ENCODE measurements around the gene ASPHD1. TPM values are rescaled to one million over a fixed set of nuclear protein-coding genes. Genes with fewer than 3 reads are reported as not detected.

ASPHD1 gene
- total RNA-seq, 1 experiment from 2014 or later = 2.0 TPM

GRCh38 chr16:29852654-29853053 lies 47.6 kb upstream of the ASPHD1 start:
- POLR2A ChIA-PET (ENCODE audit: unreplicated experiment) = no interaction called here
- ATAC-seq = no peak
- H2AFZ ChIP-seq (ENCODE audit: low read length) = no peak overlapping the region
- no peaks in the 10 kb centered on the region for H3K36me3 ChIP-seq (ENCODE audit: low read depth, low read length)
- H3K4me1 ChIP-seq (ENCODE audit: insufficient read depth, low read length) = no peaks in the 10 kb centered on the region
- intact Hi-C loops (cut with micrococcal nuclease) = no loop called here
- no peak for TF ChIP-seq EZH2 (IDR thresholded peaks at IDR 0.05; ENCODE audit: low read length, unreplicated experiment)
- TF ChIP-seq CTCF (conservative IDR thresholded peaks at IDR 0.05; ENCODE audit: low read depth, low read length) = no peak
- no peak for TF ChIP-seq EZH2phosphoT487 (IDR thresholded peaks at IDR 0.05; ENCODE audit: borderline replicate concordance, low read length)
- H3F3A ChIP-seq (ENCODE audit: low read length, unreplicated experiment) = no peaks in the 10 kb centered on the region
- no TSS peak for BruUV-seq (replicated peaks)
- H3K9me3 ChIP-seq (ENCODE audit: low read length) = no peaks in the 10 kb centered on the region
- H3K9me2 ChIP-seq (replicated peaks; ENCODE audit: low read length) = no peaks in the 10 kb centered on the region
- no peak overlapping the region for H3K4me3 ChIP-seq (ENCODE audit: low read length)
- H3K9ac ChIP-seq (ENCODE audit: low read length) = no peak overlapping the region
- no peak overlapping the region for H3K27ac ChIP-seq (ENCODE audit: low read length)
- H4K20me1 ChIP-seq (ENCODE audit: low read length) = no peaks in the 10 kb centered on the region
- CTCF ChIA-PET = no interaction called here
- no peak overlapping the region for H3K4me2 ChIP-seq (ENCODE audit: low read length)
- no peaks in the 10 kb centered on the region for H3K27me3 ChIP-seq (ENCODE audit: low read length)
- H3K79me2 ChIP-seq (ENCODE audit: low read length) = no peaks in the 10 kb centered on the region
- no peak for DNase-seq

- no peaks in the 10 kb centered on the region for H3K9me2 ChIP-seq (replicated peaks; ENCODE audit: low read length)
- H3K9ac ChIP-seq (ENCODE audit: low read length) = no peak overlapping the region
- no TSS peak for BruUV-seq (replicated peaks)
- no peak overlapping the region for H3K4me2 ChIP-seq (ENCODE audit: low read length)
- H4K20me1 ChIP-seq (ENCODE audit: low read length) = no peaks in the 10 kb centered on the region
- no peaks in the 10 kb centered on the region for H3K79me2 ChIP-seq (ENCODE audit: low read length)
- CTCF ChIA-PET = no interaction called here
- intact Hi-C loops (cut with micrococcal nuclease) = no loop called here
- no peaks in the 10 kb centered on the region for H3K4me1 ChIP-seq (ENCODE audit: insufficient read depth, low read length)
- no peaks in the 10 kb centered on the region for H3K36me3 ChIP-seq (ENCODE audit: low read depth, low read length)
- TF ChIP-seq EZH2 (IDR thresholded peaks at IDR 0.05; ENCODE audit: low read length, unreplicated experiment) = no peak
- TF ChIP-seq CTCF (conservative IDR thresholded peaks at IDR 0.05; ENCODE audit: low read depth, low read length) = no peak
- TF ChIP-seq EZH2phosphoT487 (IDR thresholded peaks at IDR 0.05; ENCODE audit: borderline replicate concordance, low read length) = no peak
- H3K27me3 ChIP-seq (ENCODE audit: low read length) = no peaks in the 10 kb centered on the region
- no peaks in the 10 kb centered on the region for H3F3A ChIP-seq (ENCODE audit: low read length, unreplicated experiment)
- no peaks in the 10 kb centered on the region for H3K9me3 ChIP-seq (ENCODE audit: low read length)
- no peak overlapping the region for H3K27ac ChIP-seq (ENCODE audit: low read length)
- ATAC-seq (no peak), DNase-seq (no peak)
- POLR2A ChIA-PET (ENCODE audit: unreplicated experiment) = no interaction called here
- H3K4me3 ChIP-seq (ENCODE audit: low read length) = no peak overlapping the region
- H2AFZ ChIP-seq (ENCODE audit: low read length) = no peak overlapping the region
Observed at GRCh38 chr16:29854520-29855100, 45.7 kb upstream of the ASPHD1 start.

GRCh38 chr16:29857133-29857760 lies 43.0 kb upstream of the ASPHD1 start:
- BruUV-seq (replicated peaks) = no TSS peak
- Histone ChIP-seq H3K9ac (ENCODE audit: low read length) (no peak overlapping the region), H3K9me2 (replicated peaks; ENCODE audit: low read length) (no peaks in the 10 kb centered on the region), H3K27ac (ENCODE audit: low read length) (no peak overlapping the region), H2AFZ (ENCODE audit: low read length) (no peak overlapping the region), H3K4me3 (ENCODE audit: low read length) (no peak overlapping the region), H3K36me3 (ENCODE audit: low read depth, low read length) (no peaks in the 10 kb centered on the region), H4K20me1 (ENCODE audit: low read length) (no peaks in the 10 kb centered on the region), H3K27me3 (ENCODE audit: low read length) (no peaks in the 10 kb centered on the region), H3K9me3 (ENCODE audit: low read length) (no peaks in the 10 kb centered on the region), H3K79me2 (ENCODE audit: low read length) (peaks cover 11% of the 10 kb centered on the region), H3K4me1 (ENCODE audit: insufficient read depth, low read length) (no peaks in the 10 kb centered on the region), H3F3A (ENCODE audit: low read length, unreplicated experiment) (no peaks in the 10 kb centered on the region), H3K4me2 (ENCODE audit: low read length) (no peak overlapping the region)
- intact Hi-C loops (cut with micrococcal nuclease) = no loop called here
- DNase-seq = no peak
- ChIA-PET POLR2A (ENCODE audit: unreplicated experiment) (interaction anchor here (0.6 kb wide), 1 partner anchor 45 kb away, joined by 3 read pairs; no protein-coding TSS in a partner anchor), CTCF (no interaction called here)
- ATAC-seq = no peak
- TF ChIP-seq EZH2phosphoT487 (IDR thresholded peaks at IDR 0.05; ENCODE audit: borderline replicate concordance, low read length) (no peak), CTCF (conservative IDR thresholded peaks at IDR 0.05; ENCODE audit: low read depth, low read length) (no peak), EZH2 (IDR thresholded peaks at IDR 0.05; ENCODE audit: low read length, unreplicated experiment) (no peak)
